Measurements from ENCODE around the gene MAGI1.

Gene MAGI1

DNA sequence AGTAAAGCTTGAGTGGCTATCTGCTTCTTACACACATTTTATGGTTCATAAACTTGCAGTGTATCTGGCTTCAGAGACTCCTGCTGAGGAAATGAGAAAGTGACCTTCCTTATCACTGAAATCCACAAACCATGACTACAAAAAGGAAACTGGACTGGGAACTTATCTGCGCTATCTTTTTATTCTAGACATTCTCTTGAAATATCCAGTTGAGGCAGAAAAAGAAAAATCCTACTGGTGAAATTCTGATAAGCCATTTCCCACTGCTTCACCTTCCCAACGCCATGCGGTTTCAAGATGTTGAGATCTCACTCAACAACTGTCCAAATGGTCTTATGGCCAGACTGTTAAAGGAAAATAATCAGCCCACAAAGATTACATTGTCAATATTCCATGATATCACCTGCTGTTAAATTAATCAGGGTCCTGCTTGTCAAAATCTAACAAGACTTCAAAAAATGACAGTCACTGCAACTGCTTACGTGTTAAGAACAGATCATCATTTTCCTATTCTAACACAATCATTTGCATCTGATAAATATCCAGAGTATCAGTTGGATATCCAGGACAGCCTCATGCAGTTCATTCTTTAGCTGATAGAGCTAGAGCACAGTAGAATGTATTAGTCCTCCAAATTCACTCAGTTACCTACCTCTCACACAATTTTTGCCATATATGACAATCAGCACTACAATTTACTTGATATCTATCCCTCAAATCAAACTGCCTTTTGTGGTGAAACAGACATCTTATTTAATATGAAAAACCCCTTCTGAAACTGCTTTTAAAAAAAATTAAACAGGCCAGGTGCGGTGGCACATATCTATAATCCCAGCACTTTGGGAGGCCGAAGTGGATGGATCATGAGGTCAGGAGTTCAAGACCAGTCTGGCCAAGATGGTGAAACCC, 538.1 kb downstream of the MAGI1 start:
- DNase-seq, result no peak

DNA sequence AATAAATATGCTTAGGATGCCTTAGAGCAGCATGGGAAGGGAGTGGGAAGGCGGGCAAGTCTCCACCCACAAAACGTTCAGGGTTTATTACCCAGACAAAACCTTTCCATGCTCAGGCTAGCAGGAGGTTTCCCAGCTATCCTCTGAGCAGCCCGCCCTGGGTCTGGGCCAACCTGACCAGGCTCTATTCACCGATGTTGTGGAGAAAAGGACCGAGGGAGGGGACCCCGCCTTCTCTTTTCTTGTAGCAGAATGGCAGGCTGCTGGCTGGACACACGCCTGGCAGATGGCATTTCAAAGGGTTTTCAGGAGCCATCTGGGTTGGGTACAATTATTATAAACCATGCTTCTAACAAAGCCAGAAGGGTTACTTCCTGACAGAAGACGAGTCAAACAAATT, 540.9 kb downstream of the MAGI1 start:
- peak; percentile 81 for DNase-seq

DNA sequence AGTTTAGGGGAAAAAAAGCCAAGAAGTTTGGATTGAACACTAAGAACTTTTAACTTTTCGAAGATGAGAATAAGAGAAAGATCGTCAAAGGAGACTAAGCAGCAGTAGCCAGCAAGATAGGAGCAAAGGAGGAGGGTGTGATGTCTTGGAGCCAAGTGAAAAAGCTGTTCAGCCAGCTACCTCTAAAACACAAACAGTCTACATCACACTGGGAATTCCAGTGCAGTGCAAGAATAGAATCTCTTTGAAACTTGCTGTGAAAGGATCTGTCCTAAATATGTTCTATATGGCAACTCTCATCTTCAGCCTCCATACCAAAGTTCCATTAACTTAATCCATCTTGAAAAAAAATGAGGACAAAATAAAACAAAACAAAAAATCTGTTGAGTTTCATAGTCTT, 541.5 kb downstream of the MAGI1 start:
- DNase-seq, result no peak

DNA sequence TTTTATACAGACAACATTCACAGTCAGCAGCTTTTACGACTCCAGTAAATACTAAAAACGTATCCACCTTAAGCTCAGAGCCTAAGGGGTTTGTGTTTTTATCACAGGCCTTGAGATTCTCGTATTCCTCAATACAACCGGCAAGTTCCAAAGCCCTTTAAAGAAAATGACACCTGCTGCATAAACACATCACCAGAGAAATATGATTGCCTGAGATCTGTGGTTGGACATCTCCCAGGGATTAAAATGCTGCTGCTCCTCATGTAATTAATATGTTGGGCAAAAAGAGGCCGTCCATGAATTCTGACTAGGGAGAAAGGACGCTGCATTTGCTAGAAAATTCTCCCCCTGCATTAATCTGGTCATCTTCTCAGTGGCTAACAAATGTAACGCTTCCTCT, 544.8 kb downstream of the MAGI1 start:
- no peak for DNase-seq

DNA sequence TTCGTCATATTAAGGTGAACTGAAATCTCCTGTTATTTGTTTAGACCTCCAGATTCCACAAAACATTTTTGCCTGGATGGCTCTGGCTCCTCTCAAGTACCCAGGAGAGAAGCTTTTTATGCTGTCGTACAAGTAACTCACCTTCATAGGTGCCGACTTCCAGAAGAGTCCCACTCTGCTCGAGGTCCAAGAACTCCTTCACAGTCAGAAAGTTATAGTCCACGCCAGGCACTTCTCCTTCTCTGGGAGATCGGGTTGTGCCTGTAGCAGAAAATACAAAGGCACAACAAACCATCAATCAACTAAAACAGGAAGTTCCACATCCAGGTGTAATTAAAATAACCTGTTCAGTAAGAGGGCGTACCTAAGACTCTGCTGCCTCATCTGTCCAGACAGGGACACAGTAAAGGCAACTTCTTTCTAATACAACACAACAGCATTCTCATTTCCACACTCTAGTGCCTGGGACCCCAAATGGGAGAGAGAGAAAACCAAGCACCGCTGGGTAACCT, 545.3 kb downstream of the MAGI1 start:
- DNase-seq, result no peak

DNA sequence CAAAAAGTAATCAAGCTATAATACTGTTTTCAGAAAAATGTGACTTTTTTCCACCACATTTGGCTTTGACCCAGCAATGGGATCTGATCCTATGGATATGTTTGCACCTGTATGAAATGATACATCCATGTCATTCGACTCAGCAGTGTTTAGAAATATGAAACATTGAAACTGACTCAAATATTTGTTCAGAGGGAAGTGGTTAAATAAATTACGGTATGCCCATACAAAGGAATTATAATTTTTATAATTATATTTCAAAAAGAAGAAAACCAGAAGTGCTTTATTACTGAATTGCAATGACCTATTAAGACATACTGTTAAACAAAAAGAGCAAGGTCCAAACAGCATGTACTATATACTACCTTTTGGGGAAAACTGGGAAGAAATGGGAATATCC, 546.5 kb downstream of the MAGI1 start:
- DNase-seq, result no peak

DNA sequence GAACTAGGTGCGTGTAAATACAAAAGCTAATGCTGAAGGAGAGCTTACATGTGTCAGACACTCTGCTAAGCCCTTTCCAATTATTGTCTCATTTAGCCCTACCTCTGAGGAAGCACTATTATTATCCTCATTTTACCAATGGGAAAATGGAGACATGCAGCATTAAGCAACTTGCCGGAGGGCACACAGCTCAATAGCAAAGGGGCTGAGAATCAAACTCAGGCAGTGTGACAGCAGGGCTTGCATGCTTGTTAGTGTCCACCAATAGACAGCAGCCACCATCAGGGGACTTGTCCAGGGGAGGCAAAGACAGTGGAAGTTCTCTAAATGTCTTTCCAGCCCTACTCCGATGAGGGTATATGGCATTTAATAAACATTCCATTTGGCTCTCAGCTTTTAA, 548.6 kb downstream of the MAGI1 start:
- no peak for DNase-seq

DNA sequence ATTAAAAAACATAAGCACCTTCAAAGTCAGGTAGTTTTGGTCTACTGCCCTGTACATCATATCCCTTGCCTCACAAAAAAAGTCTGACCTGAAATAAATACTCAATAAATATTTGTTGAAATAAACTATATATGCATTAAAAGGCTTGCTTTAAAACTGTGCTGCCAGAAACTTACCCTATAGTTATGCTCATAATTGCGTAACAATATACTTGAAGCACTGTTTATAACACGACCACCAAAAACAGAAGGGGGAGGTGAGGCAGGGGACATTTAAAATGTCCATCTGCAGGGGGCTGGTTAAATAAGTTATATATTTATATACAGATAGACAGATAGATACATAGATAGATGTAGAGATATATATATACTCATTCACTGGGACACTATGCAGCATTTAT, 549.5 kb downstream of the MAGI1 start:
- DNase-seq, result no peak

DNA sequence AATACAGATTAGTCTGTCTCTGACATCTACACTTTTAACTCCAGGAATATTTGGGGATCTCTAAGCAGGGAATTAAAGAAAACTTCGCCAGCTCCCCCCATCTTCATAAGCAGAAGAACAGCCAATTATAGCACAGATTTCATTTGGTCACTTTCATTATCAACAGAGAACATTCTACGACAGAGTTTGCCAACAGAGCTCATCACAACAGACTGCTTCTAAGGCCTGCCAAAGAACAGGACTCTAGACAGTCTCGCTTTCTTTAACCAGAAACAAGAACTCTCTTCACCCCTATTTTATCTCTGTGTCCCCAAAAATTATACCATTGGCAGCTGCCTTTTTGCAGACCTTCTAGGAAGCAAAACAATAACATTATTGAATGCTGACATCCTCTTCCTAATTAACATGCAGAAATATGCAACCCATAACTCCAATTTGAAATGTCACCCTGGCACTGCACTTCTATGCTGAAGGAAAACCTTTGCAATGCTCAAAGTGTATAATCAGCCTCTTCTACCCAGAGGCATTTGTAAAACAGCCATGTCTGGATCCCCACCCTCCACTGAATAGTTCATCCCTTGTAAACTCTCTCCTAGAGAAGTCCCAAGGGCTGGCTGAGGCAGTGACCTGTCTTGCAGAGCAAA, 552.8 kb downstream of the MAGI1 start:
- no peak for DNase-seq

DNA sequence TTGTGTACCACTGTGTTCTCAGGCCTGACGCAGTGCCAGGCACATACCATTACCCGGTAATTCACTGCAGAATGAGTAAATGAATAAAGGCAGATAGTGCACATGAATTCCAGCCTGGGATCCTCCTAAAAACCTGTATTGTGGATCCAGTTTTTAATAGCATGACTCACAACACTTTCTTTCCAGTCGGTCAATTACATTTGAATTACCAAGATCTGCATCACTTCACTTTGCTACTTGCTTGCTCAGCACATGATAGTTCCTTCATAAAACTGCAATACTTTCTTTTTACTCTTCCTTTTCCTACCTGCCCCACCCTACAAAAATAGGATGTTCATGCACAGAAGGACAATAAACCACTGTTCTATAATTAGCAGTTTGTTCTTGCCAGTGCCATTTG, 553.8 kb downstream of the MAGI1 start:
- DNase-seq, result no peak

DNA sequence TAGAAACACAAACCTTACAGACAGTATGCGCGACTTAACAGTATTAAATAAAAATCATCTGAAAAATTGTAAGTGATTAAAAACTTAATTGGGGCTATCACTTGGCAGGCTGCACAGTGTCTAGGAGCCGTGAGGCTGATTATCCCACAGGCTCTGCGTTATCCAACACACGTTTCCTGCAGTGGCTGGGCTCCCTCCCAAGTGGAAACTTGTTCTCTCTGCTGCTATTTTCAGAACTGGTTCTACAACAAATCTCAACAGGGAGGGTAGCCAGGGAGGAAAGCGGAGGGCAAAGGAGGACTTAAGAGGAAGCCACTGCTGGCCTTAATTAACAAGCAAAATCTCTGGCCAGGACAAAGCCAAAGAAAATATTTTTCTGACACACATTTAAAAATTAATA, 555.2 kb downstream of the MAGI1 start:
- DNase-seq, result peak; percentile 43

DNA sequence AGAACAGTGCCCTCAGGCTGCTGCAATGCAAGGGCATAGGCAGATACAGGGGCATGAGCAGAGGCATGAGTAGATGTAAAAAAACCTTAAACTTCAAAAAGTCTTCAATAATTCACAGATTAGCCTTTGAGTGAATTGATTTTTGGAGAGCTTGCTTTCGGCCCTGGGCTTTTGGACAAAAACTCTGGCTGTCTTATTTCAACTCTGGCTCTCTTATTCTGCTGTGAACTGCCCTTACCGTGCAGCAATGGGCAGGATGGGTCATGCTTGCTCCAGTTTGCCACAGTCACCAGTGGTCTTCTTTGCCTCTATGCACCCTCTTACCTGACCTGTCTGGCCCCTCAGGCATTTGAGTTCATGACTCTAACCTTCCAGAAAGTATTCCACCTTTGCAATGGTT, 555.7 kb downstream of the MAGI1 start:
- no peak for DNase-seq

DNA sequence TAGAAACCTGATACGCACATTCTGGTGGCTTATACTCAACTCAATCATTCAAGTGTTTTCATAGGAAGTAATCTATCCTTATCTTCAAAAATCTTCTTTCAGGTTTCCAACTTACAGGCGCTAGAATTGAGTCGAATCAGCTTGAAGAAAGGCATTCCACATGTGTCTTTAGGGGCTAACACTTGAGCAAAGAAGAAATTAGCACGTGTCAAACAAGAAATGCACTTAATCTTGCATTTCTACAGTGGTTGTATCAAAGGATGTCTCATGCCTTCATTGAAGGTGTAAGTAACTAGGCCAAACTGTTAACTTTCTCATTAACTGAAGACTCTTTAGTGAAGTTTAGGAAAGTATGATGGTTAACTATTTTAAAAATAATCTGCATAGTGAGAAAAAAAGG, 557.6 kb downstream of the MAGI1 start:
- DNase-seq, result no peak

DNA sequence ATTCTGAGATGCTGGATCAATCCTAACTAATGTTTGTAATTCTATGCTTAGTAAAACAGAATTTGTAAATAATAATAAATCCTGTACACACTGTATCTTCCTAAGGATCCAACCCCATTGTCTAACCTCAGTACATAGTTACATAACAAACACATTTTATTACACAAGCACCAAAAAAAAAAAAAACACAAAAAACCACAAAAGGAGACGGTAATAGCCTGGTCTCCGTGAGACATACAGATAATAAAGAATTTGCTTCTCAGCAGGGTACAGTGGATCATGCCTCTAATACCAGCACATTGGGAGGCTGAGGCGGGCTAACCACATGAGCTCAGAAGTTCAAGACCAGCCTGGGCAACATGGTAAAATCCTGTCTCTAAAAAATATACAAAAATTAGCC, 558.7 kb downstream of the MAGI1 start:
- no peak for DNase-seq

DNA sequence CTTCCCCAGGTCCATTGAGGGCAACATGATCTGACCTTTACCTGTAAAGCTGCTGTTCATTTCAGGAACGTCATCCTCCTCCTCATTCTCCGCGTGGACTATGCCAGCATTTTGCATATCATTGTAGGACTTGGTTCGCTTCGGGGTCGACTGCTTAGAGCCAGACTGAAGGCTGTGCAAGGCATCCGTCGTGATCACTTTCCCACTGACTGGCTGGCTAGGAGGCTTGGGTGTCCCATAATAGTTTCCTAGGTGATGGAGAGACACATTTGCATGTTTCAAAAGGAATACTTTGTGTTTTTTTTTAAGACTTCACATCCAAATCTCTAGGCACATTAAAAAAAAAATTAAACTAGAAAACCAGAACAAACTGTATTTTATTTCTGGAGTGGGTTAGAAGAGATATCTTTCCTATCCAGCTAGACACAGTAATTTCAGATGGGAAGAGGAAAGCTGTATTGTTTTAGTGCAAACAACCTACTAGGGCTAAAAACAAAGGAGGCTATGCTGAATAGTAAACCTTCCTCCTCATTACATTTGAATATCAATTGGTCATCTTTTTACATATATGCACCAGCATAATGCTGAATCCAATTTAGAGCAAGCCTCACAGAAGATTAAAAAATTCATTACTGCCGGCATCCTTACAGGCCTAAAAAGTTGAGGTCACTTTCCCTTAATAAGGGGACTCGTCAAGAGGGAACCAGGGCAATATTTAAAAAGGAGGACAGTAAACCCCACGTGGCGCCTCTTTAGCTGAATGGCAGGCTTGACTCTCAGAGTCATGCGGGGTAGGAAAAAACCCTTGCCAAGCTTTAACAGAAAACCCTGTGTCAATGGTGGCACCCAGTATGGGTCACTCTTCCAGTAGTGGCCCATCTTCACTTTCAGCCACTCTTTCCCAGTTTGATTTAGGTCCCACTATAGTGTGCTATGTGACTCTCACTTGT, 559.9 kb downstream of the MAGI1 start:
- DNase-seq, result no peak

DNA sequence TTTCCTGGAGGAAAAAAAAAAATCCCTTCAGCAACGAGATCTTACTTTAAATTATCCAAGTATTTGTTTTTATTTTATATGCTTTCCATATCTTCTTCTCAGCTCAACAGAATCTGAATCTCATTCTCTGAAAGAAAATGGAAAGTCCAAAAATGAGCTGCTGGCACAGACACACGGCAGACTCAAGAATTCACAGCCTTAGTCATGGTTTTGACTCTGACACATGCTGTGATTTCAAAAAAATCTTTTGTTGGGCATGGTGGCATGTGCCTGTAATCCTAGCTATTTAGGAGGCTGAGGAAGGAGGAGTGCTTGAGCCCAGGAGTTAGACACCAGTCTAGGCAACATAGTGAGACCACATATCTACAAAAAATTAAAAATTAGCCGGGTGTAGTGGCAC, 565.0 kb downstream of the MAGI1 start:
- DNase-seq, result no peak

DNA sequence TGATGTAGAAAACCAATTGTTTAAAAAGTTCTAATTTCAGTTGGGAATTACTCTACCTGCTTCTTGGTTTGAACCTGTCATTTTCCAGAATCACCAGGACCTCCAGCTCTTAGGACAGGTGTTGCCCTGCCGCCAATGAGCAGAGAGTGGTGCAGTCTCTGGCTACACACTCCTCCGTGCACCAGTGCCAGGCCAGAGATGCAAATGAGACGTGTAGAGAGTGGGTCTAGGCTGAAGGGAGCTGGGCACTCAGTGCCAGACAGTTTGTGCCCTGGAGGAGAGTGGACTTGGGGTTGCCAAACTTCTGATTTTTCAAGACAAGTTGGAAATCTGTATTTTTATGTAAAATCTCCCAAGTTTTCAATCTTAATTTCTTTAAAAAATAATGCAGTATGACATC, 566.2 kb downstream of the MAGI1 start:
- DNase-seq, result no peak

DNA sequence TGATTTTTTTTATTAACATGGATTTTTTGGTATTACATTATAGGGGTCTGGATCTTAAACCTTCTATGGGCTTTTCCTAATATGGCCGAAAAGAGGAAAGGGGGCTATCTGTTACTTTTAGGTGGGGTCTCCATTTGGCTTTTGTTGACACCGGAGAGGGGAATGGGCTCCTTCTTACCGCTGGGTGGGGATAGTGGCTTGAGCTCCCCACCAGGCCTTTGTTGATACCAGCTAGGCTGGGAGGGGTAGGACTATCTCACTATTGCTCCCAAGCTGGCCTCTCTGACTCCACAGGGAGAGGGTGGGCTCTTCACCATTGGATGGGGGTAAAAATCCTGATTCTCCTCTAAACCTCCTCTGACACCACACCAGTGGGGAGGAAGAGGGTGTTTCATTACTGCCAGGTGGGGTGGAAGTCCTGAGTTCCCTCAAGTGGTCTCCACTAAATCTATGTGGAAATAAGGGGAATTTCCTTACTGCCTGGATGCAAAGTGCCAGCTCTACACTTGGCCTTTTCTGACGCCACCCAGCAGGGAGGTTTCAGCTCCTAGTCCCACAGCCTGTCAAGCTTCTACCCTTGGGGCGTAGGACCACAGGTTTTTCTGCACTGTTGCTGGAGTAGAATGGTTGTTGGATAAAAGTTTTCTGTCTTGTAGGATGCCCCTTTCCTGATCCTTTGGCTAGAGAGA, 572.3 kb downstream of the MAGI1 start:
- no peak for DNase-seq

DNA sequence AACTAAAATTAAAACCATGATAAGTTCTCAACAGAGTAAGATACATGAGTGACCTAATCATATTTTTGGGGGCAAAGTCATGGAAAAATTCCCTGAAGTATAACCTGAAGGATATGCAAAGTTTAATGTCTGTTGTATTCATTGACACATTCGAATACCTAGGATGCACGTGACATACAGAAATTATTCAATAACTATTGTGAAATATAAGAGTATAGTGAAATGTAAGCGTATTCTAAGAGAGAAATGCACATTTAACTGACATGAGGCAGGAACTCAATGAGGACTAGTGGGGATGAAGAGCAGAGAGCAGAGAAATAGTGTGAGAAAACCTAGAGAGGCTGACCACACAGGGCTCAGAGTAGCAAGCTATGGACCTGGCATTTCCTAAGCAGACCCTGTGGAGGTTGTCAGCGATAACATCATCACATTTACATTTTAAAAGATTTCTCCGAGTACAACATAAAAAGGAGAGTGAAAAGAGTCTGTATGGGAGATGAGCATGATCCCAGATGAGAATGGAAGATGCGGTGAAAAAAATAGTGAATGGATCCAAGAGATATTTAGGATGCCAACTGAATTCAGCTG, 588.8 kb downstream of the MAGI1 start:
- DNase-seq, result no peak

DNA sequence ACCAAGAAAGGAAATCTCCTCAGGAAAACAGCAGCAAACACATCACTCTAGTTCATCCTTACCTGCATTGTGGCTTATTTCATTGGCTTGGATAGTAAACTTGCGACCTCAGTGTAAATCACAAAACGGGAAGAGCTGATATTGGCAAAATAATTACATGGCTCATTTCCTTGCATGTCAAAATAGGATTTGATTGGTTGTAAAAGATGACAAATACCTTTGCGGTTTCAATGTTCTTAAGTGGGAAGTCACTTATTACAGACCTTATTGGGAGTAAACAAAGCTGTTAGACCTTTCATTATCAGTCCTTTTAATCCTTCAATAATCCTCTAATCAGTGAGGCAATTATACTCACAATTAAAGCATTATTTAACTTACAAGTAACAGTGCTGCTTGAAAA, 590.6 kb downstream of the MAGI1 start:
- peak; percentile 71 for DNase-seq

DNA sequence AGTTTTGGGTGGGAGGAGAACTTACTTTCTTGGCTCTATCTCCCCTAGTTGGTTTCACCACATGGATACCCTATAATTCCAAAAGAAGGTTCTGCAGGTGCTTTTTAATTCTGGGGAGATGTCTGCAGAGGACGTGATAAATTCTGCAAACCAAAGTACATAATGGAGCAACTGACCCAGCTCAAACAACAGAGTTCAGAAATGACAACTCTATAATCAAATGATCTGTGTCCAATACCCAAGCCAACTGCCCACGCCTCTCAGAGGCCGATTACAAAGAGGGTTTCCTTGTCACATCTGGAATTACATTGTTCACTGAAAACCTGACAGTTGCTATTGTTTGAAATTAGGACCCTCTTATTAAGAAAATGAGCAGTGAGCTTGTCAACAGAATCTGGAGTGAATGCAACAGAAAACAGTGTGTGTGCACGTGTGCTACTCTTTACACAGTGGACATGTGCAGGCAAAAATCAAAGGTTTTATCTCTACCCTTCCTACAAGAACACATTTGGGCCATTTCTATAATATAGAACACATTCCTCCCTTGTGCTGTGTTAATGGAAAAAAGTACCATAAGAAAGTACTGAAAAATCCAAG, 593.0 kb downstream of the MAGI1 start:
- DNase-seq, result no peak

DNA sequence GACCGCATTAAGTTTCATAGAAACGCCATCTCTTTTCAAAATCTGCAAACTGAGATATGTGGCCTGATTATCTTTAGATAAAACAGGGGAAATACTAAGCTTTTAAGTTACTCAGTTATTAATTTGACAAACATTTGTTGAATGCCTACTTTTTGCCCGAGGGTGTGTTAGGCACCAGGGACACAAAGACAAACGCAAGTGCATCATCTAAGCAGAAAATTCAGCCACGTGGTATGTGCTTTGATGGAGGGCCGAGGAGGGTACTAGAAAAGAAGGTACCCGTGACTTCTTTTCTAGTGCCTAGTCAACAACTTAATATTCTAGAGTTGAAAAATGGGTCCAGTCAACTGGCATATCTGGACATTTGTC, 594.3 kb downstream of the MAGI1 start:
- no peak for DNase-seq

All from NCI-H1105 treated with DMSO at 0.1 percent for 48 hours (cell line).